ENCODE data around the gene COL12A1. TPM values are rescaled to one million over a fixed set of nuclear protein-coding genes. Genes with fewer than 3 reads are reported as not detected.

Gene COL12A1
- total RNA-seq, 1 experiment from 2014 or later: 12.5 TPM

DNA sequence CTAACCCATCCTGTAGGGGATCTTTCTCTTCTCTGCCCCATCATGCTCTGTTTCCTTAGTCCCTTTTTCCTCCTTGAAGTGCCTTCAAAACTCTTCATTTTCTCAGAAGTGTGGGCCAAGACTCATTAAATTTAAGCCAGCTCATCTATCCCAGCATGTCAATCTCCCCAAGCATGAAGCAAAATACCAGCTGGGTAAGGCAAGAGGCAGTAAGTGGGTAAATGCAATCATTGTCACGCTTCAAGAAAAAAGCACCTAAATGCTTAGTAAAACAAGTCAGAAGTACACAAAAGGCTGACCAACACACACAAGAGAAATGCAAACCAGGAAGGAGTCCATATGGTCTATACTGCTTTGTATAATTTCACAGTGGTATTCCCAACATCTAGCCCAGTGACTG is 61.5 kb downstream of the COL12A1 start:
- Histone ChIP-seq H3K4me1 (replicated peaks; ENCODE audit: insufficient read depth) (no peaks in the 10 kb centered on the region), H4K20me1 (ENCODE audit: insufficient read depth) (no peaks in the 10 kb centered on the region), H3K4me2 (no peak overlapping the region), H3K4me3 (no peak overlapping the region), H3K36me3 (ENCODE audit: low read depth) (no peaks in the 10 kb centered on the region), H3F3A (ENCODE audit: insufficient read depth, low read depth) (no peaks in the 10 kb centered on the region), H3K79me2 (ENCODE audit: low read depth) (no peaks in the 10 kb centered on the region), H2AFZ (no peak overlapping the region), H3K9me3 (ENCODE audit: insufficient read depth, low read depth) (no peaks in the 10 kb centered on the region), H3K27ac (no peak overlapping the region), H3K27me3 (ENCODE audit: insufficient read depth, low read depth) (no peaks in the 10 kb centered on the region), H3K9me2 (ENCODE audit: insufficient read depth) (no peaks in the 10 kb centered on the region)
- no TSS peak for BruUV-seq (replicated peaks)
- intact Hi-C loops (cut with micrococcal nuclease; ENCODE audit: unreplicated experiment): no loop called here
- ChIA-PET POLR2A (ENCODE audit: unreplicated experiment) (no interaction called here), CTCF (no interaction called here)
- no peak for DNase-seq
- TF ChIP-seq, protein P1, sequence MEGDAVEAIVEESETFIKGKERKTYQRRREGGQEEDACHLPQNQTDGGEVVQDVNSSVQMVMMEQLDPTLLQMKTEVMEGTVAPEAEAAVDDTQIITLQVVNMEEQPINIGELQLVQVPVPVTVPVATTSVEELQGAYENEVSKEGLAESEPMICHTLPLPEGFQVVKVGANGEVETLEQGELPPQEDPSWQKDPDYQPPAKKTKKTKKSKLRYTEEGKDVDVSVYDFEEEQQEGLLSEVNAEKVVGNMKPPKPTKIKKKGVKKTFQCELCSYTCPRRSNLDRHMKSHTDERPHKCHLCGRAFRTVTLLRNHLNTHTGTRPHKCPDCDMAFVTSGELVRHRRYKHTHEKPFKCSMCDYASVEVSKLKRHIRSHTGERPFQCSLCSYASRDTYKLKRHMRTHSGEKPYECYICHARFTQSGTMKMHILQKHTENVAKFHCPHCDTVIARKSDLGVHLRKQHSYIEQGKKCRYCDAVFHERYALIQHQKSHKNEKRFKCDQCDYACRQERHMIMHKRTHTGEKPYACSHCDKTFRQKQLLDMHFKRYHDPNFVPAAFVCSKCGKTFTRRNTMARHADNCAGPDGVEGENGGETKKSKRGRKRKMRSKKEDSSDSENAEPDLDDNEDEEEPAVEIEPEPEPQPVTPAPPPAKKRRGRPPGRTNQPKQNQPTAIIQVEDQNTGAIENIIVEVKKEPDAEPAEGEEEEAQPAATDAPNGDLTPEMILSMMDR (conservative IDR thresholded peaks at IDR 0.05): no peak
- TF ChIP-seq EZH2 (IDR thresholded peaks at IDR 0.05; ENCODE audit: low read depth): no peak

DNA sequence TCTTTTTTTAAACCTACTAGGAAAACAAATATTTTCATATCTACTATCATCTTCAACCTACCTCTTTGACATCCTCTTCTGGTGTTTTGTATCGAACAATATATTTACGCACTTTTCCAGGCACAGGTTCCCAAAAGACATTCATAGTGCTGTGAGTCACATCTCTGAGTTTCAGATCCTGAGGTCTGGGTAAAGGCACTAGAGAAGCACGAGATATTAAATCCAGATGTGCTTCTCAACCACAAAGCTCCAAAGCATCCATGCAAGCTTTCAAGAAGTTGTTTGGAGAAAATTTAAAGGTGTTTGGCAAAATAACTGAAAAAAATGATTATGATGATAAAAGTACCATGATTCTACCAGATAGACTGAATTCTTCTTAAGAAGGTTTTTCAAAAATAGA is 62.7 kb downstream of the COL12A1 start:
- Histone ChIP-seq H3K9me2 (ENCODE audit: insufficient read depth) (no peaks in the 10 kb centered on the region), H3K27me3 (ENCODE audit: insufficient read depth, low read depth) (no peaks in the 10 kb centered on the region), H3K4me1 (replicated peaks; ENCODE audit: insufficient read depth) (no peaks in the 10 kb centered on the region), H3K79me2 (ENCODE audit: low read depth) (no peaks in the 10 kb centered on the region), H4K20me1 (ENCODE audit: insufficient read depth) (no peaks in the 10 kb centered on the region), H3F3A (ENCODE audit: insufficient read depth, low read depth) (no peaks in the 10 kb centered on the region), H3K4me3 (no peak overlapping the region), H3K9me3 (ENCODE audit: insufficient read depth, low read depth) (no peaks in the 10 kb centered on the region), H3K36me3 (ENCODE audit: low read depth) (no peaks in the 10 kb centered on the region), H3K27ac (no peak overlapping the region), H3K4me2 (no peak overlapping the region), H2AFZ (no peak overlapping the region)
- TF ChIP-seq, protein P1 (conservative IDR thresholded peaks at IDR 0.05): no peak
- TF ChIP-seq EZH2 (IDR thresholded peaks at IDR 0.05; ENCODE audit: low read depth): no peak
- ChIA-PET POLR2A (ENCODE audit: unreplicated experiment) (interaction anchor here (0.6 kb wide), 1 partner anchor 10 kb away, joined by 4 read pairs; no protein-coding TSS in a partner anchor), CTCF (no interaction called here)
- BruUV-seq (replicated peaks): no TSS peak
- no peak for DNase-seq
- intact Hi-C loops (cut with micrococcal nuclease; ENCODE audit: unreplicated experiment): no loop called here

DNA sequence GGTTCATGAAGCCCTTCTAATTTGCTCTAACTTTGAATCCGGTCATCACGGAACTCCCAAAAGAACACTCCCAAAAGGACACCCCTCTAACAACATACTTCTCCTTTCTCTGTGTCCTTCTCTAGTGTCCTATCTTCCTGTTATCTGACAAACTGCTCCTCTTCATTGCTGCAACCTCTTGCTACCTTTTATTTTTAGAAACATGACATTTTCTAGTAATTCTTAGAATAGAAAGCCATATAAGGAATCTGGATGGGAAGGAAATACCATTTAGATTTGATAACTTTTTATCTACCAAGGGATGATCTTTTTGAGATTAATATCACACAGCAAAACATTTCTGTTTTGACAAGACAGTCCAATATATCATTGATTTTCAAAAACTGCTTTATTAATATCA is 63.1 kb downstream of the COL12A1 start:
- Histone ChIP-seq H3K27ac (no peak overlapping the region), H3K4me3 (no peak overlapping the region), H3F3A (ENCODE audit: insufficient read depth, low read depth) (no peaks in the 10 kb centered on the region), H3K79me2 (ENCODE audit: low read depth) (no peaks in the 10 kb centered on the region), H3K36me3 (ENCODE audit: low read depth) (no peaks in the 10 kb centered on the region), H4K20me1 (ENCODE audit: insufficient read depth) (no peaks in the 10 kb centered on the region), H2AFZ (no peak overlapping the region), H3K9me2 (ENCODE audit: insufficient read depth) (no peaks in the 10 kb centered on the region), H3K27me3 (ENCODE audit: insufficient read depth, low read depth) (no peaks in the 10 kb centered on the region), H3K9me3 (ENCODE audit: insufficient read depth, low read depth) (no peaks in the 10 kb centered on the region), H3K4me2 (no peak overlapping the region), H3K4me1 (replicated peaks; ENCODE audit: insufficient read depth) (no peaks in the 10 kb centered on the region)
- DNase-seq: no peak
- intact Hi-C loops (cut with micrococcal nuclease; ENCODE audit: unreplicated experiment): no loop called here
- POLR2A ChIA-PET (ENCODE audit: unreplicated experiment): no interaction called here
- no TSS peak for BruUV-seq (replicated peaks)
- CTCF ChIA-PET: no interaction called here
- TF ChIP-seq, protein P1 (conservative IDR thresholded peaks at IDR 0.05): no peak
- no peak for TF ChIP-seq EZH2 (IDR thresholded peaks at IDR 0.05; ENCODE audit: low read depth)
